GM12878 (cell line): ENCODE results near the gene MYMX. TPM values are rescaled to one million over a fixed set of nuclear protein-coding genes. Genes with fewer than 3 reads are reported as not detected.

Experiments
- ATF2 ChIP-seq: IDR thresholded peaks from 2 replicates; pipeline ENCODE4 v1.6.1; 2012; ENCODE audit warnings: low read length, inconsistent platforms
- BACH1 ChIP-seq: fragments of 450-650 bp; IDR thresholded peaks from 2 replicates; pipeline ENCODE4 v1.6.1; 2017; ENCODE audit warnings: mild to moderate bottlenecking, borderline replicate concordance
- BCL11A ChIP-seq: IDR thresholded peaks from 2 replicates; pipeline ENCODE4 v1.6.1; 2011; ENCODE audit warnings: low read depth, low read length
- BCL3 ChIP-seq: IDR thresholded peaks from 2 replicates; pipeline ENCODE4 v1.6.1; 2011; ENCODE audit warnings: borderline replicate concordance, low read depth, mild to moderate bottlenecking, moderate library complexity, low read length; ENCODE audit not compliant: insufficient read depth, poor library complexity, severe bottlenecking
- CHD2 ChIP-seq: IDR thresholded peaks from 2 replicates; pipeline ENCODE4 v1.6.1; 2011; ENCODE audit warnings: low read depth, low read length, improper control_type of control experiment, borderline replicate concordance
- CREM ChIP-seq: IDR thresholded peaks from 2 replicates; pipeline ENCODE4 v1.6.1; 2014; ENCODE audit warnings: antibody characterized with exemption, low read depth
- JUNB ChIP-seq: IDR thresholded peaks from 2 replicates; pipeline ENCODE4 v1.6.1; 2016; ENCODE audit warnings: antibody characterized with exemption, mild to moderate bottlenecking
- KLF5 ChIP-seq: fragments of 450-650 bp; IDR thresholded peaks from 2 replicates; pipeline ENCODE4 v1.6.1; 2014; ENCODE audit warnings: mild to moderate bottlenecking; ENCODE audit not compliant: partially characterized antibody
- NFYB ChIP-seq: IDR thresholded peaks from 2 replicates; pipeline ENCODE4 v1.6.1; 2011; ENCODE audit warnings: low read depth, mild to moderate bottlenecking, low read length, improper control_type of control experiment, moderate library complexity; ENCODE audit not compliant: insufficient read depth
- RCOR1 ChIP-seq: conservative IDR thresholded peaks from 2 replicates; pipeline ENCODE4 v1.6.1; 2012; ENCODE audit warnings: low read depth, low read length, improper control_type of control experiment
- SIN3A ChIP-seq: IDR thresholded peaks from 2 replicates; pipeline ENCODE4 v1.6.1; 2012; ENCODE audit warnings: low read depth, low read length, improper control_type of control experiment
- SIX5 ChIP-seq: IDR thresholded peaks from 2 replicates; pipeline ENCODE4 v1.6.1; 2011; ENCODE audit warnings: mild to moderate bottlenecking, low read depth, low read length, moderate library complexity; ENCODE audit not compliant: severe bottlenecking
- ZBTB11 ChIP-seq: fragments of 450-650 bp; formaldehyde crosslinking; IDR thresholded peaks from 2 replicates; pipeline ENCODE4 v1.5.0; 2022; ENCODE audit warnings: mild to moderate bottlenecking, missing genetic modification characterization
- ZSCAN29 ChIP-seq: fragments of 450-650 bp; IDR thresholded peaks from 2 replicates; pipeline ENCODE4 v1.6.1; 2017; ENCODE audit warnings: mild to moderate bottlenecking, moderate library complexity
- ZZZ3 ChIP-seq: IDR thresholded peaks from 2 replicates; pipeline ENCODE4 v1.6.1; 2011; ENCODE audit warnings: low read depth; ENCODE audit not compliant: control insufficient read depth, insufficient read length
- polyA plus RNA-seq, 11 experiments: library from polyadenylated mRNA; depleted of rRNA in 4 of 11; unstranded in 6 of 11; stranded (reverse) in 5 of 11; fragments of >200 nt; fragmentation: Nextera tagmentation in 4 of 11; fragmentation: Illumina TruSeq in 1 of 11; extraction: Ambion mirVana in 4 of 11; extraction: Trizol in 1 of 11; gene quantifications; 1 replicate in 1 of 11; 2 replicates in 10 of 11; pipeline versions ENCODE4 v1.2.1 to v1.2.3, GENCODE V29; 2011 to 2016; ENCODE audit warnings: inconsistent platforms in 2 of 11, missing spikeins in 2 of 11, low read depth in 1 of 11
- total RNA-seq, 4 experiments: library from RNA; depleted of rRNA in 3 of 4; stranded (reverse); fragments of >200 nt in 3 of 4; fragmentation: Illumina TruSeq in 1 of 4; extraction: Trizol in 1 of 4; gene quantifications; 2 replicates each; pipeline versions ENCODE4 v1.2.1 to v1.2.3, GENCODE V29; 2013 to 2021
- TF ChIP-seq, protein P1 (sequence below): fragments of 150-350 bp; IDR thresholded peaks from 2 replicates; pipeline ENCODE4 v1.6.1; 2014; ENCODE audit warnings: mild to moderate bottlenecking, low read depth, low read length
- TF ChIP-seq, protein P2 (sequence below): fragments of 450-650 bp; IDR thresholded peaks from 2 replicates; pipeline ENCODE4 v1.6.1; 2017; ENCODE audit warnings: mild to moderate bottlenecking

MYMX gene
- total and polyA plus RNA-seq, 10 of the 15 experiments (the other 5 are each of a cell fraction or from before 2014, with no cell fraction given): not detected

GRCh38 chr6:44260451-44261297, 43.9 kb downstream of the MYMX start (continued):
- no peak for TF ChIP-seq ZBTB11 (CRISPR knock-in tag)
- TF ChIP-seq, protein P1, sequence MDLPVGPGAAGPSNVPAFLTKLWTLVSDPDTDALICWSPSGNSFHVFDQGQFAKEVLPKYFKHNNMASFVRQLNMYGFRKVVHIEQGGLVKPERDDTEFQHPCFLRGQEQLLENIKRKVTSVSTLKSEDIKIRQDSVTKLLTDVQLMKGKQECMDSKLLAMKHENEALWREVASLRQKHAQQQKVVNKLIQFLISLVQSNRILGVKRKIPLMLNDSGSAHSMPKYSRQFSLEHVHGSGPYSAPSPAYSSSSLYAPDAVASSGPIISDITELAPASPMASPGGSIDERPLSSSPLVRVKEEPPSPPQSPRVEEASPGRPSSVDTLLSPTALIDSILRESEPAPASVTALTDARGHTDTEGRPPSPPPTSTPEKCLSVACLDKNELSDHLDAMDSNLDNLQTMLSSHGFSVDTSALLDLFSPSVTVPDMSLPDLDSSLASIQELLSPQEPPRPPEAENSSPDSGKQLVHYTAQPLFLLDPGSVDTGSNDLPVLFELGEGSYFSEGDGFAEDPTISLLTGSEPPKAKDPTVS: no peak
- peak; percentile 64; the same call in 1 of the 2 replicates for TF ChIP-seq BCL11A
- TF ChIP-seq BACH1: peak; percentile 83
- peak; percentile 59 for TF ChIP-seq CHD2
- 0 out of 2 replicates have a peak, but pooled peaks have one; percentile 24 for TF ChIP-seq ZSCAN29
- no peak for TF ChIP-seq ZZZ3
- no peak for TF ChIP-seq RCOR1
- TF ChIP-seq SIN3A: no peak
- no peak for TF ChIP-seq KLF5
- TF ChIP-seq JUNB: no peak
- TF ChIP-seq SIX5: no peak
- peak; percentile 61 for TF ChIP-seq BCL3
- peak; percentile 60; the same call in 1 of the 2 replicates for TF ChIP-seq CREM
- TF ChIP-seq, protein P2, sequence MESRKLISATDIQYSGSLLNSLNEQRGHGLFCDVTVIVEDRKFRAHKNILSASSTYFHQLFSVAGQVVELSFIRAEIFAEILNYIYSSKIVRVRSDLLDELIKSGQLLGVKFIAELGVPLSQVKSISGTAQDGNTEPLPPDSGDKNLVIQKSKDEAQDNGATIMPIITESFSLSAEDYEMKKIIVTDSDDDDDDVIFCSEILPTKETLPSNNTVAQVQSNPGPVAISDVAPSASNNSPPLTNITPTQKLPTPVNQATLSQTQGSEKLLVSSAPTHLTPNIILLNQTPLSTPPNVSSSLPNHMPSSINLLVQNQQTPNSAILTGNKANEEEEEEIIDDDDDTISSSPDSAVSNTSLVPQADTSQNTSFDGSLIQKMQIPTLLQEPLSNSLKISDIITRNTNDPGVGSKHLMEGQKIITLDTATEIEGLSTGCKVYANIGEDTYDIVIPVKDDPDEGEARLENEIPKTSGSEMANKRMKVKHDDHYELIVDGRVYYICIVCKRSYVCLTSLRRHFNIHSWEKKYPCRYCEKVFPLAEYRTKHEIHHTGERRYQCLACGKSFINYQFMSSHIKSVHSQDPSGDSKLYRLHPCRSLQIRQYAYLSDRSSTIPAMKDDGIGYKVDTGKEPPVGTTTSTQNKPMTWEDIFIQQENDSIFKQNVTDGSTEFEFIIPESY: no peak
- TF ChIP-seq ATF2: no peak
- no peak for TF ChIP-seq NFYB
